ENCODE results near the gene HBS1L.

The HBS1L gene

DNA sequence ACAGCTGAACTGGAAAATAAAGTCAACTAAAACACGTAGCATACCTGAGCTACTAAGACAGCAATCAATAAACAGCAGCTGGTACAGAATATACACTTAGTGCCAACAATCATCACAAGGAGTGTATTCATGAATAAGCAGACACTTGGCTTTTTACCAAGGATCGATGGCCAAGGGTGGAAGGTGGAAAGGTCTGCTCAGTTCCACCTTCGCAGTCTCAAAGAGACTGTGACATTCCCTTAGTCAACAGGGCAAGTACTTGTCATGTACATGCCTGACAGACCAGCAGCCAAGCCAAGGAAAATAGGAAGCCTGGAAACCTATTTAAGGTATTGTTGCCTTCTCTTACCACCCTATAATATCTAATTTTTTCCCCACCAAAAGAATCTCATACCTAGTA lies 21.4 kb downstream of the HBS1L start:
- FAIRE-seq, result no peak

DNA sequence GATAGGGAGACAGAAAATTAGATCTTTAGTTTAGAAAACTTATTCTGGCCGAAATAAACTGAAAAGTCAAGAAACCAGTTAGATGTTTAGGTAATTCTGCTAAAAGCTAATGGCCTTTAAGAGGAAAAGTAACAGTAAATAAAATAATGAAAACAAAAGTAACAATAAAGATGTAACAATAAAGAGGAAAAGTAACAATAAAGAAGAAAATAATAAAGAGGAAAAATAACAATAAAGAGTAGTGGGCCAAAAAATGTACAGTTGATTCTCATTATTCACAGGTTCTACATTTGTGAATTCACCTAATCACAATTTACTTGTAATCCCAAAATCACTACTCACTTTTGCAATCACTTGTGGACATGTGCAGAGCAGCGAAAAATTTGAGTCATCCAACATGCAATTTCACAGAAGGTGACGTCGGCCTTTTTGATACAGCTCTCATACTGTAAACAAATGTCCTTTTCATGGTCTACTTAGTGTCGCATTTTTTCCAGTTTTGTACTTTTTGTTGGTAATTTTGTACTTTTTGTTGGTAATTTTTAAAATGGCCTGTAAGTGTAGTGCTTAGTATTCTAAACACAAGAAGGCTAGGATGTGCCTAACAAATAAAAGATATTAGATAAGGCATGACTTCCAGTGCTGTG lies 24.0 kb downstream of the HBS1L start:
- FAIRE-seq, result no peak

DNA sequence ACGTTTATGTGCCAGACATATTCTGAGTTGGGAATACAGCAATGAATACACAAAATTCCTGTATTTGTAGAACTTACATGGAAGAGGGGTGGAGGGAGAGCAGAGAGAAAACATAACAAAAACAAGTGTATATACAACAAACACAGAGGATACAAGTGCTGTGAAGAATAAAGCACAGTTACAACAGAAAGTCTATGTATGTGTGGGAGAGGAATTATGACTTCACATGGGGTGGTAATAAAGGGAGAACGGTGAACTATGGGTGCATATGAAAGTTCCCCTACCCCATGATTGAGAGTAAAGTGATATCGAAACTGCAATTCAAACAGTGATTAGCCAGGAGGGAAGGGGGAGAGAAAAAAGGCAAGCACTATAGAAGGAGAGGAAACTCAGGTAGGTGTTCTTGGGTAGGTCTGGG lies 24.6 kb downstream of the HBS1L start:
- FAIRE-seq, result no peak

DNA sequence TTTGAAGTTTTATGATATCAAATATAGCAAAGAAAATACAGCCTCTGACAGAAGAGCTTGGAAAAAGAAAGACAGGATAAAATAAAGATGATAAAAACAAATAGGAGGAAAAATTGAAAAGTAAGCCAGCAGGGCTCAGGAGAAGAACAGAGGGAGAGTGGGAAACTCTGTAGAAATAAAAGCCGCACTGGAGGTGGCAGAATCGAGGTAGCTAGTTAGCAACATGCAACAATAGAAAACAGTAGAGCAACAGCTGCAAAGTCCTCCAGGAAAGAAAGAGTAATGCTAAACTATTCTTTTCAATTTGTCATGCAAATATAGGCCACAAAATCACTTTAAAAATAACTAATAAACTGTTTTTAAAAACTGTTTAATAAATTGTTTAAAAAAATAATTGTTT lies 28.8 kb downstream of the HBS1L start:
- FAIRE-seq, result no peak

DNA sequence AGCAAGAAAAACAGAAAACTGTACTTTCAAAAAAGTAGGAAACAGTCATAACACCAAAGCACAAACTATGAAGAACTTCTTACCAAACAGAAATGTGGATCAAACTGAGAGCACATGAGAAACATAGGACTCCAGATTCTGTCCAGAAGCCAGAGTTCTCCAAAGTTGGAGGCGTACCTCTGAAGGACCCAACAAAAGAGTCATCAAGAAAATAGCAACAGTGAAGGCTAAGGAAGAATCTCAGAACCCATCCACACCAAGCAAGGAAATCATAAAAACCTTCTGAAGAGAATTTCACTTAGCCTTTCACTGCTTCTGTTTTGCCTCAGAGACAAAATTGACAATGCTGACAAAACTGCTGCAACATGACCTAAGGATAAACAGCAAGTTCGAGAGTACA lies 29.4 kb downstream of the HBS1L start:
- no peak for FAIRE-seq

DNA sequence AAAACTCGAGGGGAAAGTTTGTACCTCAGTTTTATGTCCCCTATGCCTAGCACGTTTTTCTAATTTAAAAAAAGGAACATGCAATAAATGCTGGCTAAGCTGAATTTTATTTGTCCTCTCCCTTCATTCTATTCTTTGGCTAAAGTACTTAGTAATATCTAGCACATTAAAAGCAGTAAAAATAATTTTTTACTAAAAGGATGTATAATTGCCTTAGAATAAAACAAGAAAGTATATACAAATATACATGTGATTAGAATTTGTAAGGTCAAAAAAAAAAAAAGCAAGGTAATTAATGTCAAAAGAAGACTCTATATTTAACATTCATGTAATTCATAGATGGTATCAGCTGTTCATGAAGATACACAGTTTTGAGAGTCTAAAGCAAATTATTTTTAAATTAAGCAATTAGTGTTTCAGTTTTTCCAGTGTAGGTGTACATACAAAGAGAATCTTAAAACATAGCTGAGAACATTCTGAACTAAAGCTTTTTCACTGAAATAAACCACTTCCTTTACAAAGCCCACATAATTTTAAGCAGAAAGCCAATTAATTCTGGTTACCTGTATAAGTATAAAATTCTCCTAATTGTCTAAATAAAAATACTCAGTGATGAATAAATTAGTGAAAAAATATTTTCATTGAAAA lies 32.4 kb downstream of the HBS1L start:
- peak; percentile 54 for FAIRE-seq

DNA sequence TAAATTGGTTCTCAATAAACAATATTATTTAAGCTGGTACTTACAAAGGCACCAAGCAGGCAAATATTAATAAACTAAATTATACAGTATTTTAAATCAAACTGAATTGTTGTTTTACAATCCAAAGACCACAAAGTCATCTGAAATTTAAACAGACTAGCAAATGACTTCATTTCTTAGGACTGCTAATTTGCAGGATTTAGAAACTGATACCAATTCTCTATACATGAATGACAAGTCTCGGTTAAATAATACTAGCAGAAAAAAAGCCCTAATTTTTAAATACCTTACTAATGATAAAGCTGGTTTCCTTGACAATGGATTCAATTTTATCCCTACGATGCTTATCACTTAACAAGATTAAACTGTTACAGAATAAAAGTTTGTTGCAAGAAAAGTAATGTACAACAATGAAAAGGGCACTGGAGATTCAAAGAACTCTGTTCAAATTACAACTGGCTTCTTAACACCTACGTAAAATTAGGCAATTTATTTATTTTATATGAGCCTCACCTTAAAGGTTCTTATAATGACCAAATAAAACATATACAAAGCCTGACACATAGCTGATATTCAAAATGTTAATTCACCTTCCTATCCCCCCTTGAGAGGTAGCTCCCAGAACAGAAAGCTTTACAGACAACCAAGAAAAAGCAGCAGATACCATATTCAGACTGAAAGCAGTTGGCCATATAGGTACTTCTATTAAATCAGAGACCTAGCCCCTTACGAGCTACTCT lies 33.1 kb downstream of the HBS1L start:
- FAIRE-seq, result no peak

DNA sequence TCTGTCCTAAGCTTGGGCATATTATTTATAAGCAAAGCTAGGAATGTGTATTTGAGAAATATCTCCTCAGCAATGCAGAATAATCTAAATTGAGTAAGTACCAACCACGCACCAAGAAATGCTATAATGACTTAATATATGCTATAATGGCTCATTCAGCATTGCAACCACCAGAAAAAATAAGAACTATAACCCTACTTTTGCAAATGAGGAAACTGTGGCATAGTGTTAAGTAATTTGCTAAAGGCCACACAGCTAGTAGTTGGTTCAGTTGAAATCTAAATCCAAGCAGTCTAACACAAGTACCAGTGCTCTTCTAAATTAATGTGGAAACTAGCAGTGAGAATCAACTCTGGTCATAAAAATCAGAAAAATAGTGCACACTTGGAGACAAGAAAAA lies 35.7 kb downstream of the HBS1L start:
- FAIRE-seq, result no peak

DNA sequence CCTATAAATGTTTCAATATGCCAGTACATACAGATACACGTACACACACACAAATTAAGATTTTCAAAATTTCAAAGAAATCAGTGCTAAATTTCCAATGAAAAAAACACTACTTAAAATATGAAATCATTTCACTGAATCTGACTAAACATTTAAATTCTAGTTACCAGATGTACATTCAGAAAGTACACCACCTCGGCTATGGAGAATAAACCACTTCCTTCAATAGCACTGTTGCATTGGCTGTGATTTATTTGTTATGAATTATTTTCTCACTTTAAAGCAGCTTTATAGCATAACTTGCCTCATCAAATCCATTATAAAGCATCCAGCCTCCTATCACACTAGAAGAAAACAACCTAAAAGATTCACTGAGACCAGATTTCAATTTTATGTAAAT lies 36.6 kb downstream of the HBS1L start:
- FAIRE-seq, result no peak

DNA sequence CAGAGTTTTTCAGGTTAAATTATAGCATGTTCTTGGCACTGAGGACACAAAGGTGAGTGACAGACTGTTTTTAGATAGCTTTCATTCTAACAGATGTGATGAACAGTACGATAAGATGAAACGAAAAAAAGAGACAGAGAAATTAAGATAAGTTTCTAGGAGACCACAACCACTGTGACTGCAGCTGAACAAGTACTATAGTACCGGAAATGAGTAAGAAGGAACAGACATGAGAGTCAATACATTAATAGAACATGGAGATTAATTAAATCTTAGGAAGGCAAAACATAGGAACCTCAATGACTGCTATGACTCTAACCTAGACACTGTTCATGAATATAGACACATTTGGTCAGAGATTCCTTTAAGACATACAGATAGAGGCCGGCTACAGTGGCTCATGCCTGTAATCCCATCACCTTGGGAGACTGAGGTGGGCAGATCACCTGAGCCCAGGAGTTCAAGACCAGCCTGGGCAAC lies 40.2 kb downstream of the HBS1L start:
- no peak for FAIRE-seq

DNA sequence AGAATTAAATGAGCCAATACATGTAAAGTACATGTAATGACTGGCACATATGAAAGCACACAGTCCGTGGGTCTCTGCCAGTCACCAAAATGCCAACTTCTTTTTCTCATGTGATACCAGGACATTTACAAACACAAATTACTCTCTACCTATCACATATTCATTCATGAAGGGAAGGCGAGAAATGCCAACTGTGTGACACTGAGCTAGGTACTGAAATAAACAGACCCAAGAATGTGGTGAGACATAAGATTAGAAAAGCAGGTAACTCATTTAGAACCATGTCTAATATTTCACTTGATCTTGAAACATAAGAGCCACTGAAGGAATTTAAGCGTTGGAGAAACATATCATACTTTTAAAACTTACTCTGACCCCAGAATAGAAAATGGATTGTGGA lies 41.4 kb downstream of the HBS1L start:
- no peak for FAIRE-seq

DNA sequence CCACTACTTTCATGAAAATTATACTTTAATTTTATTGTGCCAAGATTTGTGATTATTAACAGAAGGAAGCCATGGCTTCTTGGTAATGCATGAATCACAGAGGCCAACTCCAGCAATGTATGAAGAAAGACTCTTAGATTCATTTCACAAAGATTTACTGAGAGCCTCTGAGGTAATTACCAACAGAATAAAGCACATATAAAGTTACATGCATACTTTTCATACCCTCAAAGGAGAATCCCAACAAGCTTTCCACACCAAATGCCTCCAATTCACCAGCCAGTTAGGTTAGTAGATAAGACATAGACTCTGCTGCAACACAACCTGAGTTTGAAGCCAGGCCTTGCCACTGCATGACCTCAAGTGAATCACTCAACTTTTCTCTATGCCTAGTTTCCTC lies 41.9 kb downstream of the HBS1L start:
- no peak for FAIRE-seq

DNA sequence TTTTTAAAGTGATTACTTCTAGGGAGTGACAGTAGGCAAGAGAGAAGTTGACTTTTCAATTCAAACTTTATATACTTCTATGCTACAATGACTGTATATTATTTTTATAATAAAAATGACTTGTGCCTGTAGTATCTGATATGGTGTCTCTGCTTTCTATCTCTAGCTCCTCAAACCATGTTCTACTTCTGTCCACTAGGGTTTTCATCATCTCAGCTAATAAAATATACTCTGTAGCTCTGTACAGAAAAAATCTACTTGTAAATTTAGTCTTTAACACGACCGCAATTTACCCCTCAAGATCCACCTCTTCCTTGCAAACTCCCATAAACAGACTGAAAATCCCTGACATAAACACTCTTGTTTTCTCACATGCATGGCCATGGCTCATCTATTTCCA lies 42.3 kb downstream of the HBS1L start:
- FAIRE-seq, result no peak

DNA sequence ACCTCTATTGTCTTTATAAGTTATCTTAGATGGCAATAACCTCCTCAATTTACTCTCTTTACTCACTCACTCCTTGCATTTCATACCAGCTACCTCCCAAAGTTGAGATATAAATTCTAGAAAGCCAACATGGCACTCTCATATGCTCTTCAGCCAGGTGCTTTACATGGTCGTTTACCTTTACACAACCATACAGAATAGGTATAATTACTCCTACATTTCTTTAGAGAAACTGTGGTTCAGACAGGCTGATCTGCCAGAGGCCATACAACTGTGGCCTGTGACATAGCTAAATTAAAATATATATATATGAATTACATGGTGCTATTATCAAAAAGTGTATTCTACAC lies 45.7 kb downstream of the HBS1L start:
- no peak for FAIRE-seq

DNA sequence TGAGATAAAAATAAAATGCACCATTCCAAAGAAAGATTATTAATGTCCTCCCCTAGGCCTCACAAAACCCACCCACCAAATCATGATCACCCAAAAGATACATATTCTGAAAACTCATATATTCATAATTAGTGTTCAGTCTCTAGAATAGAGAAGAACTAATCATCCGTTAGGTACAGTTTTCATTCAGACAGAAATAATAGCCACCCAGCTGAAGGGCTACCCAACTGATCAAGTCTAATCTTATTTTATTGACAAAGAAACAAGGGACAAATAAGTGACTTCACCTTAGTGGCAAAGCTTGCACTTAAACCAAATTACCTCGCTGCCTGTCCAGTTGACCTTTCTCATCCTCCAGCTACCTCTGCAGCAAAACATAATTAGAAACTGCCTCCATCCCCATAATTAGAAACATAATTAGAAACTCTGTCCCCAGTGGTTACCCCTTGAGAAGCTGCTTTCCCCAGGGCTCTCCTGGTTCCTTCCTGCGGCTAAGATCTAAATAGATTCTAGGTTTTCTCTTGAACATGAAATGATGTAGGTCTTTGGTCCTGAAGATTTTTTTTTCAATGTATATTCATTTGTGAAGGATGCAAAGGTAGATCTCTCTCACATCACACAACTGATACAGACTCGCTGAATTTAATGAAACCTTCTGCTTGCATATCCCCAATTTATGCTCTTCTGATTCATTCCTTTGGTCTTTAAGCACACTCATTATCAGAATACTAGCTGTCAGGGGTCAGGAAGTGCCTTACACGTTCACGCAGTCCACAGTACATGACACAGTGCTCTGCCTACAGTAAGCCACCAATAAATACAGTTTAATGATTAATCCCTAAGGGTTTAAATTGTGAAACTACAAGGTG lies 46.3 kb downstream of the HBS1L start:
- no peak for FAIRE-seq

DNA sequence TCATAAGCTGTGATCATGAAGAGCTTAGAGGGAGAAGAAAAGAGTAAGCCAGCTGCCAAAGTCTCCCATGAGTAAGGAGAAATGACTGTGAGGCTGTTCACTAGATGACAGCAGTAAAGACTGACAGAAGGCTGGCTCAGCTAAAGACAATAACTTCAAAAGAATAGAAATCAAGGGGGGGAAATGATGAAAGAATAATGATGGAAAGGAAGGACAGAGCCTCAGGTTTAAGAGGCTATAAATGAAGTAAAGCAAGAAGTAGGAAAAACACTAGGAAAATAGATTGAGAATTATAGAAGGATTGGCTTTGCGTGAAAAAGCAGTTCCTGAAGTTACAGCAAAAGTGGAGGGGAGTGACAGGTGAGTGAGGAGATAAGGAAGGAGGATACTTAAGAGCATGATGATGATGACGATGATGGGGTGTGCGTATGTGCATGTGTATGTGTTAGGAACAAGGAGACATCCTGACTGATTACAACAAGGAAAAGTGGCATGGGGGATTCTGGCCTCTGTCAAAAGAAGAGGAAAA lies 48.2 kb downstream of the HBS1L start:
- no peak for FAIRE-seq

DNA sequence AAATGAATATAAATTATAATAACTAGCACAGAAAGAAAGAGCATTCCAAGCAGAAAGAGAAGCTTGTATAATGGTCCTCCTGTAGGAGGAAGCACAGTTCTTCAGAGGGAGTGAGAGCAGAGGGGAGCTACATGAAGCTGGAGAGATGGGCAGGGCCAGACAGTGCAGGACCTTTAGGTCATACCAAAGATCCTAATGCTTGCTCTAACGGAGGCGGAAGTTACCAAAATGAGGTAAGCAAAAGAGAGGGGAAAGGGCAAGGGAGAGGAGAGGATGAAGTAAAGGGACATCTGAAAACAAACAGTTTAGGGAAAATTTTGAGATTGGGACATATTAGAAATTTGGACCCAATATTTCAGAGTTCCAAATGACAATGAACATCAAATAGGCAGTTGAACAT lies 50.2 kb downstream of the HBS1L start:
- no peak for FAIRE-seq

DNA sequence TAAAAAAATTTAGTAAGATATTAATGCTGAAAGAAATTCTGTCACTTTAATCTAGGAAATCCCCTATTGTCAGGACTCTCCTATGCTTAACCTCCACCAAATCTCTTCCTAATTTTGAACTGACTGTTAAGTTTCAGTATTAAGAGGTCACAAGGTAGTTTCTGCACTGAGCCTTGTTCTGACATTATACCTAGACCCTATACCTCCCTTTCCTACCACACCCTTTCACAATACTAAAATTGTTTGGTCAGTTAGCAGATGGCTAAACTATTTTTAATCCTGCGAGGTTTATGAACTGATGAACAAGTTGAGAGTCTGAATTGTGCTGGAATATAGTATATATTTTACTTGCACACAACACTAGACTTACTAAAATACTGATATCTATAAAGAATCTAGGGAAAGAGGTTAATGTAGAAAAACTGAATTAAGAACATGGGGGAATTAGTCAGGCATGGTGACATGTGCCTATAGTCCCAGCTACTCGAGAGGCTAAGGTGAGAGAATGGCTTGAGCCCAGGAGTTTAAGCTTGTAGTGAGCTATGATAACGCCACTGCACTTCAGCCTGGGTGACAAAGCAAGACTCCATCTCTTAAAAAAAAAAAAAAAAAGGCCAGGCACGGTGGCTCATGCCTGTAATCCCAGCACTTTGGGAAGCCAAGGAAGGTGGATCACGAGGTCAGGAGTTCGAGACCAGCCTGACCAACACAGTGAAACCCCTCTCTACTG lies 51.5 kb downstream of the HBS1L start:
- no peak for FAIRE-seq

DNA sequence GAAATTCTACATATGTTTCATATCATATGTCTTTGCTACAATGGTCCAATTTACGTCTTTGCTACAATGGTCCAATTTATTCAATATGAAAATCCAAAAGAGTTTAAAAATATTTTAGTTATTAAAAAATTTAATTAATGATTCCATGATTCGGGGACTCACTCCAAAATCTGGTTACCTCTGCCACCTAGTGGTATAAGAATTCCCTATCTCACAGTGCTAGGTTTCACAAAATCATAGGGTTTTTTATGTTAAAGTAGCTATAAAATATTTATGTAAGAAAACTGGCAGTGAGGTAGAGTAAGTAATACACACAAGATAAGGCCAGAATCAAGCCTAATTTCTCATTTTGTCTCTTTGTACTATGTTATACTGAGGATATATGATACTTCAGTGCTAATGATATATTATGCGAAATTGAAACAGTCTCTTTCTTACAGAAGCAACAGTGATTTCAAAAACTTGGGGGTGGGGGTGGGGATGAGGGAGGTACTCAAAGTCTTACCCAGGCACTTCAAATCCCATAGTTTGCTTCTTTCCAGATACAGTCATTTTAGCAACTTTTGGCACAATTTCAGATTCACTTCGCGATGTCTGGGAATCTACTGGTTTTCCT lies 52.3 kb downstream of the HBS1L start:
- FAIRE-seq, result peak; percentile 79

DNA sequence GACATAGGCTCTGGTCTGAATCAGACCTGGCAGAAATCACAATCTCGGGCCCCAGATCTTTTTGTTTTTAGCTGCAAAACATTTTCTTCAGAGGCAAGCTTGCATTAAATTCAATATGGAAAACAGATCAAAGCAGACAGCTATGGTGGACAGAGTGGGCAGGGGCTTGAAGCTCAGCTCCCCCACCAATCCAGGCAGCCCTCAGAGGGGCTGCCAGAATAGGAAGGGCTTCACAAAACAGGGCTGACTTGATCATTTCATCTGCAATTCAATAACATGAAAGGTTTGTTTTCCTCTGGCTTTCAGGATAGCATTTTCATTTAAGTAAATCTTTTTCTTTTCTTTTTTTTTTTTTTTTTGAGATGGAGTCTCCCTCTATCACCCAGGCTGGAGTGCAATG lies 55.5 kb downstream of the HBS1L start:
- no peak for FAIRE-seq

DNA sequence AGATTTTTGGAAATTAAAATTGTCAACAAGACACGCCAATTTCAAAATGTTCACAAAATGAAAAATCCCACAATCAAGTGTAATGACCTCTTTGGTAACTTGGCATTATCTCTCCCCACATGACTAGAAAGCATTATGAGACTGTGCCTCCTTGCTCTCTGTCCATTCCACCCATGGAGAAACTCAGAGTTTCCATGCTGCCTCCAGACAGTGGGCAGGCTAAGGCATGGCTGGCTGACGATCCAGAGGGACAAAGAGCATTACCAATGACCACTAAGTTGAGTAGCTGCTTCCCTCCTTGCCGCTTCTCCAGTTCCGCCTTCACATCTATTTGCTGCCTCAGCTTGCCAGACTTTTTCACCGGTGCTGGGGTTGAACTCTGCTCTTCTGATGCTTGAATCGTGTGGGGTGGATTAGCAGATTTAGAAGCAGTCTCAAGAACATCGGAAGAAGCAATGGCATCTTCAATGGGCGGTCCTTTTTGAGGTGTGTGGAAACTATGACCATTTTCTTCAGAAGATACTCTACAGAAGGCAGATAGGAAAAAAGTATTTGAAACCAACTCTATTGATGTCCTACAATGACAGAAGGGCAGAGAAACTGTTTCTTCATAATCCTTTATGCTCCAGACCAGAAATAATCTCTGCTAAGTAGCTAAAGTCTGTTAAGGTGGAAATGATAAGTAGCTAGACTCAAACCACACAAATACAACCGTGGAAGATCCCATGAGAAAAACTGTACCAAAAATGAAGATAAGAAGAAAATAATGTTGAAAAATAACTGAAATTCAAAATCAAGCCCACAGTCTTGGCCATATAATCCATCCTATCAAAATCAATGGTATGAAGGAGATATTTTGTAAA lies 57.3 kb downstream of the HBS1L start:
- no peak for FAIRE-seq
